Erythroblast (primary cell): ENCODE data around the gene AARSD1.

Experiments
- GATA1 ChIP-seq: IDR thresholded peaks from 2 replicates; pipeline ENCODE4 v1.6.1; 2011; ENCODE audit warnings: low read depth, mild to moderate bottlenecking, control low read depth, low read length, moderate library complexity
- POLR2A ChIP-seq: IDR thresholded peaks from 2 replicates; pipeline ENCODE4 v1.6.1; 2011; ENCODE audit warnings: mild to moderate bottlenecking, low read length

DNA sequence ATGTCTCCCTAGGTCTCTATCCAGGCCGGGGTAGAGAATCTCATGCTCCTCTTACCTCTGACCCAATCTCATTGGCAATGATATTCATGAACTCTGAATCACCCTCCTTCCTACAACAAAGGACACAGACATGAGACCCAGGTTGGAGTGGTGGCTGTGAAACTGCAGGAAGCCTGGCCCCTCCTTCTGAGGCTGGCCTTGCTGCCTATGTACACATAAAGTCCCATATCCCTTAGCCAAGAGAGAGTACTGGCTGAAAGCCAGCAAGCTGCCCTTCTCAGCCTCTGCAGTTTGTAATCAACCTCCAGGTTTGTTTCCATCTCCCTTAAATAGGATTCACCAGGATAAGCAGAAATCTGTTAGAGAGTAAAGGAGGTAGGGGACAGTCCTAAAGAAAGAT, 10.6 kb downstream of the AARSD1 start:
- TF ChIP-seq POLR2A: no peak
- TF ChIP-seq GATA1: no peak
